ENCODE measurements around the gene DNAJB8.

DNAJB8 gene

GRCh38 chr3:128472449-128473179, 5.9 kb upstream of the DNAJB8 start:
- no peak overlapping the region for H3K27ac Mint-ChIP-seq

GRCh38 chr3:128471720-128472119, 5.0 kb upstream of the DNAJB8 start:
- no peaks in the 10 kb centered on the region for H3K4me1 Mint-ChIP-seq (ENCODE audit: low read depth)
- no peak overlapping the region for H3K4me3 Mint-ChIP-seq
- H3K36me3 Mint-ChIP-seq (ENCODE audit: low read depth) = no peaks in the 10 kb centered on the region
- no peak overlapping the region for H3K27ac Mint-ChIP-seq
- H3K9me3 Mint-ChIP-seq = no peaks in the 10 kb centered on the region
- intact Hi-C loops (cut with micrococcal nuclease) = no loop called here
- H3K27me3 Mint-ChIP-seq = peaks cover 17% of the 10 kb centered on the region

More at GRCh38 chr3:128472449-128473179, 5.9 kb upstream of the DNAJB8 start:
- H3K4me3 Mint-ChIP-seq = no peak overlapping the region
- no peaks in the 10 kb centered on the region for H3K4me1 Mint-ChIP-seq (ENCODE audit: low read depth)
- no peaks in the 10 kb centered on the region for H3K36me3 Mint-ChIP-seq (ENCODE audit: low read depth)
- no peaks in the 10 kb centered on the region for H3K9me3 Mint-ChIP-seq
- intact Hi-C loops (cut with micrococcal nuclease) = no loop called here
- peaks cover 15% of the 10 kb centered on the region for H3K27me3 Mint-ChIP-seq

DNA sequence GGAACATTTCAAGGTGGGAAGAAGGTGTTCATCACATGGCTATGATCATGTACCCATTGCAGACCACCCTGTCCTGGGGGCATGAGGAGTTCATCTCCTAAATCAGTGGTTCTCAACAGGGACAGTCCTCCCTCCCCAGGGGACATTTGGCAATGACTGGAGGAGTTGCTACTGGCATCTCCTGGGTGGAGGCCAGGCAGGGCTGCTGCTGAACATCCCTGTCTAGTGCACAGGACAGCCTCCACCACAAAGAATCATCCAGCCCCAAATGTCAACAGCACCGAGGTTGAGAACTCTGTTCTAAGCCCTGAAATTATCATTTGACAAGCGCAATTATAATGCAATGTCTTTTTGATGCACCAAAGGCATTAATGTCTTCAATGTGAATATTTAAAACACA, 4.4 kb upstream of the DNAJB8 start:
- intact Hi-C loops (cut with micrococcal nuclease) = no loop called here
- H3K36me3 Mint-ChIP-seq (ENCODE audit: low read depth) = no peaks in the 10 kb centered on the region

DNA sequence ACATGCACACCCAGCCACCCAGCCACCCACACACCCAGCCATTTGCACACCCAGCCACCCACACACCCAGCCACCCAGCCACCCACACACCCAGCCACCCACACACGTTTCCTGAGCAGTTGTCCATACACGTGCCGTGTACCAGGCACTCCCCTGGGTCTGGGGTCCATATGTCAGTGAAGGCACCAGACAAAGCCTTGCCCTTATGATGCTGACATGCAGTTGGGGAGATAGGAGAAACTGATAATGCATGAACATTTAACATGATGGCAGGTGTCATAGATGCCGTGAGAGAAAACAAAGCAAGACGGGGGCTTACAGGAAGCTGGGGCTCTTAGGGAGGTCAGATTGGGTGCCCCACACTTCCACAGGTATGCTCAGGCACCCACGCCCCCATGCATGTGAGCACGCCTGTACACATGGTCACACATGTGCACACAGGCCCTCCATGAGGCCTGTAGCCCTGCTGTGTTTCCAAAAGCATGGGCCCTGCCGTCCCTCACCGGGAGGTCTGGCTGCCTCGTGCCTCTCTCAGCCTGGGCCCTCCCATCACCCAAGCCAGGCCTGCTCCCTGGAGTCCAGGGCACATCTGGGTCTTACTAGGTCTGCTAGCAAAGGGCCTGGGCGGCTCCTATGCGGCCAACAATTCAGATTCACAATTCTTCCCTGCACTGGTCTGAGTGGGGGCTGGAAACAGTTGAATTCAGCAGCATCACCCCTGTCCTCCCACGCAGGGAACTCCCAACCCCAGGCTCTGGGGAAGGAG, 3.6 kb upstream of the DNAJB8 start:
- Mint-ChIP-seq H3K9me3 (no peaks in the 10 kb centered on the region), H3K27ac (no peak overlapping the region), H3K36me3 (ENCODE audit: low read depth) (no peaks in the 10 kb centered on the region), H3K4me3 (no peak overlapping the region), H3K27me3 (peaks cover 27% of the 10 kb centered on the region), H3K4me1 (ENCODE audit: low read depth) (no peaks in the 10 kb centered on the region)
- intact Hi-C loops (cut with micrococcal nuclease) = no loop called here

More for the DNA sequence above, 4.4 kb upstream of the DNAJB8 start:
- H3K27ac Mint-ChIP-seq = no peak overlapping the region
- H3K4me3 Mint-ChIP-seq = no peak overlapping the region
- peaks cover 20% of the 10 kb centered on the region for H3K27me3 Mint-ChIP-seq
- H3K9me3 Mint-ChIP-seq = no peaks in the 10 kb centered on the region
- H3K4me1 Mint-ChIP-seq (ENCODE audit: low read depth) = no peaks in the 10 kb centered on the region

DNA sequence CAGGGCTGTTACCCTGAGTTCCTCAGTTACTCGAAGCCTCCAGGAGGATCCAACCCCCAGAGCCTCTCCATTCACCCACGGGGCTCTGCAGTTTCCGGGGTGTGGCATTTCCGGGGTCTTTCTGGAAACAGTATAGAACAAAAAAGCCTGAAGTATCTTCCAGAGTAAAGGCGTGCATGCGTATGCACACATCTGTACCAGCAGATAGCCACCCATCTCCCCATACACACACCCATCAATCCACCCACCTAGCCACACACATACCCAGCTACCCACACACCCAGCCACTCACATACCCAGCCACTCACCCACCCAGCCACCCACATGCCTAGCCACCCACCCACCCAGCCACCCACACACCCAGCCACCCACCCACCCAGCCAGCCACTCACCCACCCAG, 2.9 kb upstream of the DNAJB8 start:
- intact Hi-C loops (cut with micrococcal nuclease) = no loop called here
- Mint-ChIP-seq H3K9me3 (no peaks in the 10 kb centered on the region), H3K27me3 (peaks cover 32% of the 10 kb centered on the region), H3K36me3 (ENCODE audit: low read depth) (no peaks in the 10 kb centered on the region), H3K4me1 (ENCODE audit: low read depth) (no peaks in the 10 kb centered on the region), H3K27ac (no peak overlapping the region), H3K4me3 (no peak overlapping the region)

GRCh38 chr3:128468791-128469527, 2.3 kb upstream of the DNAJB8 start:
- no peak overlapping the region for H3K4me3 Mint-ChIP-seq
- H3K27ac Mint-ChIP-seq = no peak overlapping the region
- no peaks in the 10 kb centered on the region for H3K4me1 Mint-ChIP-seq (ENCODE audit: low read depth)
- H3K36me3 Mint-ChIP-seq (ENCODE audit: low read depth) = no peaks in the 10 kb centered on the region
- H3K27me3 Mint-ChIP-seq = peaks cover 32% of the 10 kb centered on the region
- intact Hi-C loops (cut with micrococcal nuclease) = no loop called here
- H3K9me3 Mint-ChIP-seq = no peaks in the 10 kb centered on the region

- Mint-ChIP-seq H3K36me3 (ENCODE audit: low read depth) (no peaks in the 10 kb centered on the region), H3K27me3 (peaks cover 30% of the 10 kb centered on the region), H3K27ac (no peak overlapping the region), H3K4me1 (ENCODE audit: low read depth) (no peaks in the 10 kb centered on the region), H3K9me3 (no peaks in the 10 kb centered on the region), H3K4me3 (no peak overlapping the region)
- intact Hi-C loops (cut with micrococcal nuclease) = no loop called here
These were observed 1.6 kb upstream of the DNAJB8 start for GRCh38 chr3:128468285-128468790.

- Mint-ChIP-seq H3K27ac (no peak overlapping the region), H3K36me3 (ENCODE audit: low read depth) (no peaks in the 10 kb centered on the region), H3K9me3 (no peaks in the 10 kb centered on the region), H3K4me1 (ENCODE audit: low read depth) (no peaks in the 10 kb centered on the region), H3K27me3 (peaks cover 24% of the 10 kb centered on the region), H3K4me3 (no peak overlapping the region)
- intact Hi-C loops (cut with micrococcal nuclease) = no loop called here
These were observed 2.0 kb downstream of the DNAJB8 start for GRCh38 chr3:128464702-128465101.

GRCh38 chr3:128464188-128464587, 2.5 kb downstream of the DNAJB8 start:
- Mint-ChIP-seq H3K27ac (no peak overlapping the region), H3K9me3 (no peaks in the 10 kb centered on the region), H3K4me3 (no peak overlapping the region), H3K4me1 (ENCODE audit: low read depth) (no peaks in the 10 kb centered on the region), H3K36me3 (ENCODE audit: low read depth) (no peaks in the 10 kb centered on the region), H3K27me3 (peaks cover 24% of the 10 kb centered on the region)
- intact Hi-C loops (cut with micrococcal nuclease) = no loop called here

- Mint-ChIP-seq H3K9me3 (no peaks in the 10 kb centered on the region), H3K27me3 (peaks cover 24% of the 10 kb centered on the region), H3K4me1 (ENCODE audit: low read depth) (no peaks in the 10 kb centered on the region), H3K36me3 (ENCODE audit: low read depth) (no peaks in the 10 kb centered on the region), H3K4me3 (no peak overlapping the region), H3K27ac (no peak overlapping the region)
- intact Hi-C loops (cut with micrococcal nuclease) = no loop called here
These were observed 2.9 kb downstream of the DNAJB8 start for GRCh38 chr3:128463771-128464170.

DNA sequence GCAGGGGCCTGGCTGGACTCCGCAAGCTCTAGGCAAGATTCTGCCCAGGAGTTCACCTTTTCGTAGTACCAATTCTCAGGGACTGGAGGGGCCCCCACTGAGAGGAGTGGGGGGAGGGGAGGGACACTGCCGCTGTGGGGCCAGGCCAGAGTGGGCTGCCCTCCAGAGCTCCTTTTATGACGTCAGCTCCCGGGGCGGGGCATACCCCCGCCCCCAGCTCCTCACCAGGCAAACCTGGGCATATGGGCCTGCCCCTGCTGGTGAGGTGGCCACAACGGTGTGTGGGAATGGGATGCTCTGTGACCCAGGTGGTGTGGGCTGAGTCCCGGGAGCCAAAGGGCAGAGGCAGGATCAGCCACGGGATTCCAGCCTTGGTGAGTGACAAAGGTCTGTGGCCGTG, 3.3 kb downstream of the DNAJB8 start:
- Mint-ChIP-seq H3K4me1 (ENCODE audit: low read depth) (no peaks in the 10 kb centered on the region), H3K27me3 (peaks cover 24% of the 10 kb centered on the region), H3K27ac (no peak overlapping the region), H3K4me3 (no peak overlapping the region), H3K36me3 (ENCODE audit: low read depth) (no peaks in the 10 kb centered on the region), H3K9me3 (no peaks in the 10 kb centered on the region)
- intact Hi-C loops (cut with micrococcal nuclease) = no loop called here

- no peaks in the 10 kb centered on the region for H3K9me3 Mint-ChIP-seq
- H3K4me3 Mint-ChIP-seq = no peak overlapping the region
- peaks cover 25% of the 10 kb centered on the region for H3K27me3 Mint-ChIP-seq
- intact Hi-C loops (cut with micrococcal nuclease) = no loop called here
- H3K4me1 Mint-ChIP-seq (ENCODE audit: low read depth) = no peaks in the 10 kb centered on the region
- no peaks in the 10 kb centered on the region for H3K36me3 Mint-ChIP-seq (ENCODE audit: low read depth)
- H3K27ac Mint-ChIP-seq = no peak overlapping the region
These were observed 3.8 kb downstream of the DNAJB8 start for GRCh38 chr3:128462931-128463330.

DNA sequence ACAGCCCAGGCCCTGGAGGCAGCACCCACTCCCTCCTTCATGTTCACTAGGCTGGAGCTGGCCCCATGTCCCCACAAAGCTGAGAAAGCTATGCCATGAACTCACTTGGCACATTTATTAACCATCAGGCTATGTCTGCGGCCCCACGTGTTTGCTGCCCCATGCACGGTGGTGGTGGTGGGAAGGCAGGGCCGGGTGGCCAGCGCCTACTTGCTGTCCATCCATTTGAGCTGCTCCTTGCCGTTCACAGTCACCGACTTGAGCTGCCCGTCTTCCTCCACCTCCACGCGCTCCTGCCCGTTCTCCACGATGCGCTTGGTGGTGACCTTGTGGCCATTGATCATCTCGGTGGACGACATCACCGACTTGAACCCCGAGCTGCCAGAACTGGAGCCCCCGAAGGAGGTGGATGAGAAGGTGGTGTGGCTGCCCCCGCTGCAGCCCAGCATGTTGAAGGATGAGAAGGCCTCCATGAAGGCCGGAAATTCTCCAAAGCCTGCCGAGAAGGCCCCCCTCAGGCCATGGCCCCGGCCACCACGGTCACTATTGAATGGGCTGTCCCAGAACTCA, 4.3 kb downstream of the DNAJB8 start:
- Mint-ChIP-seq H3K4me3 (no peak overlapping the region), H3K4me1 (ENCODE audit: low read depth) (no peaks in the 10 kb centered on the region), H3K27me3 (peaks cover 29% of the 10 kb centered on the region), H3K27ac (no peak overlapping the region), H3K36me3 (ENCODE audit: low read depth) (no peaks in the 10 kb centered on the region), H3K9me3 (no peaks in the 10 kb centered on the region)
- intact Hi-C loops (cut with micrococcal nuclease) = no loop called here

DNA sequence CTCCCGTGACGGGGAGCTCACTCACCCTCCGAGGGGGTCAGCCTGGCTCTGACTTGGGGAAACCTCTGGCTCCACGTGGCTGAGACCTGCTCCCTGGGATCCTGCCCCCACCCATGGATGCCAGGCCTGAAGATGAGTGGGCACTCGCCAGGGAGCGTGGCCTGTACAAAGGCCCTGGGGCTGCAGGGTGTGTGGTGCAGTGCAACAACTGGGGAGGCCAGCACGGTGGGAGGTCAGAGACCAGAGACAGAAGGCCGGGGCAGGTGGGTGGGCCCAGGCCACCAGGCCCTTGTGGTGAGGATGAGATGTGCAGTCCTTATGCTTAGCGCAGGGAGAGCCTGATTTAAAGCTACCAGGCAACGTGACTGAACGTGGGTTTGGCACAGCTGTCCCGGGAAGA, 5.0 kb downstream of the DNAJB8 start:
- Mint-ChIP-seq H3K27ac (no peak overlapping the region), H3K4me1 (ENCODE audit: low read depth) (no peaks in the 10 kb centered on the region), H3K9me3 (no peaks in the 10 kb centered on the region), H3K27me3 (peaks cover 26% of the 10 kb centered on the region), H3K36me3 (ENCODE audit: low read depth) (no peaks in the 10 kb centered on the region), H3K4me3 (no peak overlapping the region)
- intact Hi-C loops (cut with micrococcal nuclease) = no loop called here

Measured in dendritic cell treated with granulocyte-macrophage colony-stimulating factor and Interleukin-4, amounts not matched to agents 40 ng/mL and 50 ng/mL, for 4 days (primary cell).